ENCODE data around the gene GPSM3. TPM values are rescaled to one million over a fixed set of nuclear protein-coding genes. Genes with fewer than 3 reads are reported as not detected.
A peak's percentile ranks its signal among the peaks of the same experiment; 100 is the strongest.

Gene GPSM3
- total RNA-seq, 1 experiment from 2014 or later = 10.4 TPM

GRCh38 chr6:32191696-32192607, 491 bp downstream of the GPSM3 start:
- Histone ChIP-seq H3K4me3 (no peak overlapping the region), H3K4me2 (no peak overlapping the region), H3K9me2 (ENCODE audit: insufficient read depth) (no peaks in the 10 kb centered on the region), H2AFZ (no peak overlapping the region), H3F3A (ENCODE audit: insufficient read depth, low read depth) (peaks cover 12% of the 10 kb centered on the region; the same call in 1 of the 2 replicates), H3K4me1 (replicated peaks; ENCODE audit: insufficient read depth) (peaks cover 25% of the 10 kb centered on the region), H3K9me3 (ENCODE audit: insufficient read depth, low read depth) (no peaks in the 10 kb centered on the region), H3K36me3 (ENCODE audit: low read depth) (peaks cover 9% of the 10 kb centered on the region), H3K27ac (no peak overlapping the region), H4K20me1 (ENCODE audit: insufficient read depth) (no peaks in the 10 kb centered on the region), H3K27me3 (ENCODE audit: insufficient read depth, low read depth) (no peaks in the 10 kb centered on the region), H3K79me2 (ENCODE audit: low read depth) (peaks cover 18% of the 10 kb centered on the region)
- TF ChIP-seq CTCF (conservative IDR thresholded peaks at IDR 0.05) = no peak
- TF ChIP-seq EZH2 (IDR thresholded peaks at IDR 0.05; ENCODE audit: low read depth) = no peak
- ChIA-PET POLR2A (ENCODE audit: unreplicated experiment) (no interaction called here), CTCF (interaction anchor here (0.6 kb wide), 1 partner anchor 31 kb away, joined by 6 read pairs; no protein-coding TSS in a partner anchor)
- intact Hi-C loops (cut with micrococcal nuclease; ENCODE audit: unreplicated experiment) = loop anchor here (10.0 kb wide), 2 partner anchors 647 to 783 kb away; partner anchors contain the start of genes ATP6V1G2, DDX39B and NFKBIL1
- DNase-seq = no peak
- no TSS peak for BruUV-seq (replicated peaks)

GRCh38 chr6:32190911-32191677, 1.3 kb downstream of the GPSM3 start:
- no peaks in the 10 kb centered on the region for H4K20me1 ChIP-seq (ENCODE audit: insufficient read depth)
- peaks cover 18% of the 10 kb centered on the region for H3K79me2 ChIP-seq (ENCODE audit: low read depth)
- CTCF ChIA-PET = interaction anchor here (1.1 kb wide), 1 partner anchor 13 kb away, joined by 4 read pairs; no protein-coding TSS in a partner anchor
- H3K27me3 ChIP-seq (ENCODE audit: insufficient read depth, low read depth) = no peaks in the 10 kb centered on the region
- no peak overlapping the region for H3K27ac ChIP-seq
- peaks cover 12% of the 10 kb centered on the region; the same call in 1 of the 2 replicates for H3F3A ChIP-seq (ENCODE audit: insufficient read depth, low read depth)
- no peaks in the 10 kb centered on the region for H3K9me3 ChIP-seq (ENCODE audit: insufficient read depth, low read depth)
- H2AFZ ChIP-seq = no peak overlapping the region
- intact Hi-C loops (cut with micrococcal nuclease; ENCODE audit: unreplicated experiment) = loop anchor here (1.0 to 10.0 kb wide), 3 partner anchors 13 to 784 kb away; partner anchors contain the start of genes ATP6V1G2, DDX39B, NFKBIL1 and RNF5
- POLR2A ChIA-PET (ENCODE audit: unreplicated experiment) = no interaction called here
- no TSS peak for BruUV-seq (replicated peaks)
- DNase-seq = no peak
- H3K36me3 ChIP-seq (ENCODE audit: low read depth) = peaks cover 10% of the 10 kb centered on the region
- H3K9me2 ChIP-seq (ENCODE audit: insufficient read depth) = no peaks in the 10 kb centered on the region
- H3K4me1 ChIP-seq (replicated peaks; ENCODE audit: insufficient read depth) = peaks cover 19% of the 10 kb centered on the region
- no peak for TF ChIP-seq EZH2 (IDR thresholded peaks at IDR 0.05; ENCODE audit: low read depth)
- no peak for TF ChIP-seq CTCF (conservative IDR thresholded peaks at IDR 0.05)
- H3K4me3 ChIP-seq = no peak overlapping the region
- H3K4me2 ChIP-seq = peak overlapping the region; percentile 95

All from PC-9 (cell line).